ENCODE data around the gene TTC22. TPM values are rescaled to one million over a fixed set of nuclear protein-coding genes. Genes with fewer than 3 reads are reported as not detected.

TTC22 gene
- total RNA-seq, 3 donors from 2014 or later, result 51.6 to 122 (median 70.8) TPM

DNA sequence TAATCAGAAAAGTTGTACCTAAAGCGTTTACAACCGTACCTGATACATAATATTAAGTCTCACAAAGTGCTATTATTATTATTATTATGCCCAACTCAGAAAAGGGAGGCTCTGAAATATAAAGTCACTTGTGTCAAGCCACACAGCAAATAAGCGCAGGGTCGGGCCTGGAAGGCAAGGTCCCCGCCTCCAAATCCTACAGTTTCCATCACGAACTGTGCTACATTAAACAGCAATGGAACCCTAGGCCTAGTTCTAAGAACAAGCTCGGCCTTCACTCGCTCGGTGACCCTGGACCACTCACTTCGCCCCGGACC is 37.3 kb downstream of the TTC22 start:
- intact Hi-C loops (cut with DNase I, micrococcal nuclease), result no loop called here
- Histone ChIP-seq H3K36me3 (ENCODE audit: low read depth) (peaks cover 3% of the 10 kb centered on the region), H3K9me3 (no peaks in the 10 kb centered on the region), H3K4me1 (ENCODE audit: low read depth) (peaks cover 7% of the 10 kb centered on the region), H3K4me3 (peak overlapping the region; percentile 65)
- DNase-seq (no peak), ATAC-seq (peak; percentile 3)
- no peak for TF ChIP-seq CTCF (IDR thresholded peaks at IDR 0.05)

DNA sequence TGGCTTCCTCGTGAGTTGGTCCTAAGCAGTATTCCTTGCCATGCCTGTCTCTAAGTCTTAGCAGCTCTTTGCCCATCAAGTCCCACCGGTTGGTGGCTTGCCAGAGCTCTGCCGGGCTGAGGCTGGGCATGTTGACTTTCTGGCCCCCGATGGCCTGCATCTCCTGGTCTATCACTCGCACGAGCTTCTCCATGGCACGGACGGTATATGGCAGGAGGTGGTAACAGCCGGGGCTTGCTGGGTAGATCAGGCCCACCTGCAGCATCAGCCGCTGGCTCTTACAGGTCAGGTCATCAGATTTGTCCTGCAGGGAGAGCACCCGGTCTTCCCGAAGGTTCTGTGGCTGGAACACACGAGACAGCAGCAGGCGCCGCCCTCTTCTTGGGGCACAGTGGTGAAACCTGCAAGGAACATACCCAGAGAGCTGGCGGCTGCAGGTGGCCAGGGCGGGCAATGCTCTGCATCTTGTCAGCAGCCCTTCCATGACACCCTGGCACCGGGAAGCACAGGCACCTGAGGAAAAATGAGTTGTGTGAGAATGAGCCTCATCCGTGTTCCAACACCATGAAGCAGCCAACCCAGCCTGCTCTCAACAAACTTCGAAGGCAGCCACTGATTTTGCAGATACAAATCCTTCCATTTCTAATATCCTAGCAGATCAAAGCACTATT is 42.3 kb downstream of the TTC22 start:
- ATAC-seq (no peak), DNase-seq (no peak)
- Histone ChIP-seq H3K4me3 (no peak overlapping the region), H3K4me1 (ENCODE audit: low read depth) (peaks cover 7% of the 10 kb centered on the region), H3K9me3 (no peaks in the 10 kb centered on the region), H3K36me3 (ENCODE audit: low read depth) (no peaks in the 10 kb centered on the region)
- no peak for TF ChIP-seq CTCF (IDR thresholded peaks at IDR 0.05)
- intact Hi-C loops (cut with DNase I, micrococcal nuclease), result no loop called here

DNA sequence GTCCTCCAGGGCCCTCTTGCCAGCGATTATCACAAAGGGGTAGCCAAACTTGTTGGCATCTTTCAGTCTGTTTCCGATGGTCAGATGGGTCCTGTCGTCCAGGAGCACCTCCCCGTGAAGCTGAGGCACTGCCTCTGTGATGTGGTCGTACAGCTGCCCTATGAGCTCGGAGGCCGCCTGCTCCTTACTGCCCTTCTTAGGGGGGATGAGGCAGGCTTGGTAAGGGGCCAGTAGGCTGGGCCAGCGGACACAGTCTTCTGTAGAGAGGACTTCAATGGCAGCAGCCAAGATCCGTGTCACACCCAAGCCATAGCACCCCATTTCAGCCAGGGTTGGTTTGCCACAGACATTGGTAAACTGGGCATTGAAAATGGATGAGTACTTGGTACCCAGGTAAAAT is 43.3 kb downstream of the TTC22 start:
- Histone ChIP-seq H3K4me3 (no peak overlapping the region), H3K4me1 (ENCODE audit: low read depth) (no peaks in the 10 kb centered on the region), H3K36me3 (ENCODE audit: low read depth) (no peaks in the 10 kb centered on the region), H3K9me3 (no peaks in the 10 kb centered on the region)
- no peak for DNase-seq
- ATAC-seq, result no peak
- intact Hi-C loops (cut with DNase I, micrococcal nuclease), result no loop called here
- TF ChIP-seq CTCF (IDR thresholded peaks at IDR 0.05), result no peak

GRCh38 chr1:54754486-54755285 is 46.4 kb downstream of the TTC22 start:
- Histone ChIP-seq H3K4me1 (ENCODE audit: low read depth) (no peaks in the 10 kb centered on the region), H3K9me3 (no peaks in the 10 kb centered on the region), H3K4me3 (no peak overlapping the region), H3K36me3 (ENCODE audit: low read depth) (no peaks in the 10 kb centered on the region)
- no peak for TF ChIP-seq CTCF (IDR thresholded peaks at IDR 0.05)
- no peak for ATAC-seq
- intact Hi-C loops (cut with DNase I, micrococcal nuclease), result no loop called here
- DNase-seq, result no peak

DNA sequence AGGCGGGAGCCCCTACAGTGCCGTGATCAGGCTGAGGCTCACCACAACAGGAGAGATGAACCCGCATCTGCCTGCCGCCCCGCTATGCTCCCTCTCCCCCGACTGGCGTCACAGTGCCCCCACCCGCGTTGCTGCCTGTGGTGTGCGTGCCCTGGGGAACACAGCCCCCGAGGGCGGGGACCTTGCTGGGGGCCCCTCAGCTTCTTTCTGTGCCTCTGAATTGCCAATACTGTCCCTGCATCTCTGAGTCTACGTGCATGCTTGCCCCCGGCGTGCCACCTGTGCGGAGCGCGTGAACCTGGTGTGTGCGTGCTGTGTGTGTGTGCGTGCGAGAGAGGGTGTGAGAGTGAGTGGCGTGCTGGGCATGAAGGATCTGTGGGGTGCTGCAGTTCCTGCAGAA is 47.1 kb downstream of the TTC22 start:
- Histone ChIP-seq H3K4me1 (ENCODE audit: low read depth) (no peaks in the 10 kb centered on the region), H3K36me3 (ENCODE audit: low read depth) (no peaks in the 10 kb centered on the region), H3K4me3 (no peak overlapping the region), H3K9me3 (no peaks in the 10 kb centered on the region)
- TF ChIP-seq CTCF (IDR thresholded peaks at IDR 0.05), result no peak
- DNase-seq (no peak), ATAC-seq (no peak)
- intact Hi-C loops (cut with DNase I, micrococcal nuclease), result no loop called here
